OCI-LY1 (cell line): ENCODE results near the gene ULK4.
"Not testable (repeated sequence)": the region's sequence is repeated elsewhere in the genome, so short reads cannot be mapped to it uniquely, and the experiment has no call there.

ENCODE experiments used
- H2AFZ ChIP-seq: fragments of 200-600 bp; sonication (generic), shearing (Covaris generic); 2 replicates; pipeline ENCODE4 v1.6.0; 2014; ENCODE audit warnings: antibody characterized with exemption, mild to moderate bottlenecking, low read length
- H3F3A ChIP-seq: fragments of 200-600 bp; sonication (generic), shearing (Covaris generic); 2 replicates; pipeline ENCODE4 v1.6.0; 2014; ENCODE audit warnings: mild to moderate bottlenecking, antibody characterized with exemption, low read length, moderate library complexity; ENCODE audit not compliant: insufficient read depth
- H3K27ac ChIP-seq: fragments of 200-600 bp; sonication (generic); 2 replicates; pipeline ENCODE4 v1.5.1; 2014; ENCODE audit warnings: low read length, mixed run types, mild to moderate bottlenecking, low read depth; ENCODE audit not compliant: poor library complexity, severe bottlenecking
- H3K27me3 ChIP-seq: fragments of 200-600 bp; sonication (generic); 2 replicates; pipeline ENCODE4 v1.6.0; 2014; ENCODE audit warnings: antibody characterized with exemption, mild to moderate bottlenecking, low read length, moderate library complexity; ENCODE audit not compliant: insufficient read depth
- H3K36me3 ChIP-seq: fragments of 200-600 bp; sonication (generic); 2 replicates; pipeline ENCODE4 v1.6.1; 2014; ENCODE audit warnings: mild to moderate bottlenecking, antibody characterized with exemption, low read length, moderate library complexity, mixed read lengths; ENCODE audit not compliant: insufficient read depth
- H3K4me1 ChIP-seq: fragments of 200-600 bp; sonication (generic); 2 replicates; pipeline ENCODE4 v1.5.1; 2014; ENCODE audit warnings: mild to moderate bottlenecking, low read length, moderate library complexity; ENCODE audit not compliant: insufficient read depth, severe bottlenecking
- H3K4me2 ChIP-seq: fragments of 200-600 bp; sonication (generic), shearing (Covaris generic); 2 replicates; pipeline ENCODE4 v1.6.1; 2014; ENCODE audit warnings: low read length
- H3K4me3 ChIP-seq: fragments of 200-600 bp; sonication (generic); 2 replicates; pipeline ENCODE4 v1.5.1; 2014; ENCODE audit warnings: low read length, low read depth, mild to moderate bottlenecking, mixed read lengths; ENCODE audit not compliant: poor library complexity, severe bottlenecking
- H3K79me2 ChIP-seq: fragments of 200-600 bp; shearing (Covaris generic); 2 replicates; pipeline ENCODE4 v1.6.1; 2016; ENCODE audit warnings: mixed run types, low read length, mixed read lengths; ENCODE audit not compliant: insufficient read depth
- H3K9ac ChIP-seq: fragments of 200-600 bp; sonication (generic), shearing (Covaris generic); 2 replicates; pipeline ENCODE4 v1.6.1; 2014; ENCODE audit warnings: mild to moderate bottlenecking, low read length, mixed read lengths
- H3K9me2 ChIP-seq: fragments of 200-600 bp; sonication (generic), shearing (Covaris generic); 2 replicates; pipeline ENCODE4 v1.6.1; 2014; ENCODE audit warnings: low read depth, mild to moderate bottlenecking, low read length, mixed read lengths
- H3K9me3 ChIP-seq: fragments of 200-600 bp; shearing (Covaris generic); 2 replicates; pipeline ENCODE4 v1.6.1; 2014; ENCODE audit warnings: low read length, mixed read lengths
- H4K20me1 ChIP-seq: fragments of 200-600 bp; sonication (generic), shearing (Covaris generic); 2 replicates; pipeline ENCODE4 v1.6.0; 2016; ENCODE audit warnings: mild to moderate bottlenecking, low read length; ENCODE audit not compliant: insufficient read depth
- CTCF ChIP-seq: fragments of 200-600 bp; sonication (generic), shearing (Covaris generic); IDR thresholded peaks from 2 replicates; pipeline ENCODE4 v1.5.1; 2017; ENCODE audit warnings: mild to moderate bottlenecking, antibody characterized with exemption, low read length, moderate library complexity, mixed read lengths
- EZH2 ChIP-seq: fragments of 200-600 bp; sonication (generic), shearing (Covaris generic); IDR thresholded peaks from 2 replicates; pipeline ENCODE4 v1.8.0; 2017; ENCODE audit warnings: borderline replicate concordance, mixed run types, mild to moderate bottlenecking, antibody characterized with exemption, low read length, moderate library complexity, mixed read lengths

ULK4 gene

GRCh38 chr3:41882956-41883355, 78.9 kb downstream of the ULK4 start:
- H3K27me3 ChIP-seq = no peaks in the 10 kb centered on the region

DNA sequence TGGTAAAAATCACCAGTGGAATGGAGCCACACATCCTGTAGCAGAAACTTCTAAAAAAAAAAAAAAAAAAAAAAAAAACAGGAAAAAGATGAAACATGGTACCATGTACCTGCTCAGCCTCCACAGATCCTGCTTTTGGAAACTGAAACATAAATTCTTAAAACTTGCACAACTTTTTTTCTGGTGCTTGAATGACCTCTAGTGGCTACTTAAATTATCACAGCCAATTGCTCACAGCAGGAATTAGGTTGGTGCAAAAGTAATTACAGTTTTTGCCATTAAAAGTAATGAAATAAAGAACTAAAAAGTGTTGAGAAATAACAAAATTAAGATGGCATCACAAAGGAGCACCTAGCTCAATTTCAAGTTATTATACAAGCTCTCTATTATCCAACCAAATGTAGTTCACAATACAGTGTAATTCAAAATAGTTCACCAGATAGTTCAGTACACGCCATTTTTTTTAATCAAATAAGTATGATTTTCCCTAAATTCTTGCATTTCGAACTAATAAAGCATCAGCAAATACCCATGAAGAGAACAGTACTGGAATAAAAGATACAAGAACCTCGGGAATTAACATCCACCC, 80.6 kb downstream of the ULK4 start:
- TF ChIP-seq CTCF (peak; percentile 81), EZH2 (no peak)
- Histone ChIP-seq H3K27me3 (no peaks in the 10 kb centered on the region), H3K9me2 (no peaks in the 10 kb centered on the region), H3K4me1 (no peaks in the 10 kb centered on the region), H3K4me2 (no peak overlapping the region), H3K27ac (no peak overlapping the region), H3F3A (no peaks in the 10 kb centered on the region), H3K36me3 (no peaks in the 10 kb centered on the region), H2AFZ (no peak overlapping the region), H3K79me2 (no peaks in the 10 kb centered on the region), H3K9ac (no peak overlapping the region), H4K20me1 (no peaks in the 10 kb centered on the region), H3K4me3 (no peak overlapping the region), H3K9me3 (no peaks in the 10 kb centered on the region)

More at GRCh38 chr3:41882956-41883355, 78.9 kb downstream of the ULK4 start:
- Histone ChIP-seq H3K9me2 (no peaks in the 10 kb centered on the region), H3K36me3 (no peaks in the 10 kb centered on the region), H3K4me1 (no peaks in the 10 kb centered on the region), H3K27ac (no peak overlapping the region), H3K4me2 (no peak overlapping the region), H3K9ac (no peak overlapping the region), H3F3A (no peaks in the 10 kb centered on the region), H4K20me1 (no peaks in the 10 kb centered on the region), H3K4me3 (no peak overlapping the region), H3K9me3 (no peaks in the 10 kb centered on the region), H2AFZ (no peak overlapping the region), H3K79me2 (no peaks in the 10 kb centered on the region)
- TF ChIP-seq EZH2 (no peak), CTCF (no peak)

GRCh38 chr3:41880387-41880786, 81.5 kb downstream of the ULK4 start:
- H3K9me3 ChIP-seq = no peaks in the 10 kb centered on the region
- H3K9ac ChIP-seq = no peak overlapping the region
- TF ChIP-seq EZH2 (no peak), CTCF (no peak)
- H3K27ac ChIP-seq = no peak overlapping the region
- no peaks in the 10 kb centered on the region for H3F3A ChIP-seq
- H3K79me2 ChIP-seq = no peaks in the 10 kb centered on the region
- no peaks in the 10 kb centered on the region for H4K20me1 ChIP-seq
- no peaks in the 10 kb centered on the region for H3K36me3 ChIP-seq
- H3K27me3 ChIP-seq = no peaks in the 10 kb centered on the region
- H3K4me2 ChIP-seq = no peak overlapping the region
- no peaks in the 10 kb centered on the region for H3K9me2 ChIP-seq
- H2AFZ ChIP-seq = no peak overlapping the region
- no peaks in the 10 kb centered on the region for H3K4me1 ChIP-seq
- H3K4me3 ChIP-seq = no peak overlapping the region

DNA sequence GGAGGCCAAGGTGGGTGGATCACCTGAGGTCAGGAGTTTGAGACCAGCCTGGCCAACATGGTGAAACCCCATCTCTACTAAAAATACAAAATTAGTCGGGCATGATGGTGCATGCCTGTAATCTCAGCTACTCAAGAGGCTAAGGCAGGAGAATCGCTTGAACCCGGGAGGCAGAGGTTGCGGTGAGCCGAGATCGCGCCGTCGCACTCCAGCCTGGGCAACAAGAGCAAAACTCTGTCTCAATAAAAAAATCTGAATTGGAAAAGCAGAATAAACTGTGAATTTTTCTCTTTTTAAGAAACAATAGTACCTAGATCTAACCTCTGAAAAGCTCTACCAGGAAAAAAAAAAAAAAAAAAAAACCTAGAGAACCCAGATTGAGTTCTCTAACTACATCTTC, 84.2 kb downstream of the ULK4 start:
- H3K27ac ChIP-seq, H3K9ac ChIP-seq, H3K9me2 ChIP-seq, H4K20me1 ChIP-seq, H3K4me1 ChIP-seq, H3K79me2 ChIP-seq, H3F3A ChIP-seq, H3K27me3 ChIP-seq, H3K4me3 ChIP-seq, H3K36me3 ChIP-seq, H2AFZ ChIP-seq, H3K9me3 ChIP-seq, H3K4me2 ChIP-seq: not testable (repeated sequence)
